K562 (cell line): ENCODE data around the gene PRRX1. TPM values are rescaled to one million over a fixed set of nuclear protein-coding genes. Genes with fewer than 3 reads are reported as not detected.

Source experiments
- ATAC-seq: fragments of 200-7000 bp; cut with Tn5 transposase; 3 replicates; pipeline ENCODE4 v1.9.1; 2020; ENCODE audit warnings: moderate library complexity
- BruUV-seq: library from RNA; stranded (reverse); fragments of 400-500 nt; replicated peaks from 2 replicates; lab custom pipeline; 2021; lab: Mats Ljungman, UMichigan
- CTCF ChIA-PET: fragments of 300-600 bp; formaldehyde crosslinking; extraction: SDS; loops from one replicate; lab custom pipeline; 2021; ENCODE audit warnings: low intra/inter-chr PET ratio; lab: Yijun Ruan, JAX
- POLR2A ChIA-PET: fragments of 300-600, 350-650 bp; sonication (Branson Sonifier 250); formaldehyde crosslinking; extraction: SDS; loops from one replicate; lab custom pipeline; 2021; ENCODE audit warnings: antibody characterized with exemption, inconsistent platforms; lab: Yijun Ruan, JAX
- DNase-seq, 4 experiments: peaks; one replicate each; pipeline versions ENCODE4 v3.0.0 to v3.0.0-alpha.2; 2011 to 2018; ENCODE audit warnings: low spot score in 3 of 4, mixed read lengths in 3 of 4; ENCODE audit errors: extremely low read depth in 1 of 4
- FAIRE-seq: peaks from 2 replicates; lab custom pipeline; 2011; peaks lifted over from hg19 to GRCh38; lab: Jason Lieb, UNC
- H2AFZ ChIP-seq: 2 replicates; pipeline ENCODE4 v1.6.0; 2011; ENCODE audit warnings: low read depth, low read length, control low read depth, inconsistent platforms
- H3K27ac ChIP-seq: fragments of 200-600 bp; 3 replicates; pipeline ENCODE4 v1.8.0; 2011; ENCODE audit warnings: low read depth, mild to moderate bottlenecking, control low read depth, inconsistent platforms, low read length, moderate library complexity, mixed read lengths; ENCODE audit errors: extremely low read depth
- H3K27me3 ChIP-seq, 2 experiments: fragments of 300-600 bp in 1 of 2; 2 replicates in 1 of 2; 3 replicates in 1 of 2; pipeline versions ENCODE4 v1.6.0 to v1.8.0; 2011; ENCODE audit warnings: inconsistent platforms in 2 of 2, low read length in 2 of 2, mild to moderate bottlenecking in 1 of 2, mixed read lengths in 1 of 2, moderate library complexity in 1 of 2; ENCODE audit not compliant: control insufficient read depth in 2 of 2, insufficient read depth in 2 of 2
- H3K36me3 ChIP-seq: fragments of 300-600 bp; 3 replicates; pipeline ENCODE4 v1.8.0; 2011; ENCODE audit warnings: mild to moderate bottlenecking, low read length, inconsistent platforms; ENCODE audit not compliant: control insufficient read depth, insufficient read depth
- H3K4me1 ChIP-seq, 2 experiments: fragments of 200-600 bp in 1 of 2; replicated peaks in 1 of 2; 2 replicates in 1 of 2; 3 replicates in 1 of 2; pipeline versions ENCODE4 v1.5.1 to v1.8.0; 2011; ENCODE audit warnings: inconsistent platforms in 2 of 2, low read length in 2 of 2, mild to moderate bottlenecking in 1 of 2, mixed read lengths in 1 of 2, moderate library complexity in 1 of 2; ENCODE audit not compliant: control insufficient read depth in 2 of 2, insufficient read depth in 2 of 2
- H3K4me2 ChIP-seq: 2 replicates; pipeline ENCODE4 v1.6.1; 2011; ENCODE audit warnings: low read length, control low read depth, inconsistent platforms, mixed read lengths; ENCODE audit not compliant: insufficient read depth
- H3K4me3 ChIP-seq: fragments of 200-600 bp; sonication (generic), shearing (Covaris generic); 2 replicates; pipeline ENCODE4 v1.5.1; 2016; ENCODE audit warnings: control low read depth, inconsistent platforms
- H3K79me2 ChIP-seq: fragments of 200-600 bp; 3 replicates; pipeline ENCODE4 v1.8.0; 2011; ENCODE audit warnings: low read length, inconsistent platforms; ENCODE audit not compliant: control insufficient read depth, insufficient read depth
- H3K9ac ChIP-seq, 2 experiments: 2 replicates each; pipeline versions ENCODE4 v1.6.0 to v1.6.1; 2011; ENCODE audit warnings: low read depth in 2 of 2, low read length in 2 of 2, control low read depth in 1 of 2, inconsistent platforms in 1 of 2, mild to moderate bottlenecking in 1 of 2, mixed read lengths in 1 of 2; ENCODE audit not compliant: insufficient read depth in 1 of 2
- H3K9me1 ChIP-seq: one replicate; pipeline ENCODE4 v1.6.0; 2011; ENCODE audit warnings: inconsistent platforms, mild to moderate bottlenecking, low read length, moderate library complexity; ENCODE audit not compliant: control insufficient read depth, insufficient read depth
- H3K9me3 ChIP-seq: replicated peaks from 2 replicates; pipeline ENCODE4 v1.5.1; 2011; ENCODE audit warnings: low read depth, low read length, inconsistent platforms; ENCODE audit not compliant: control insufficient read depth, insufficient read depth
- H4K20me1 ChIP-seq: replicated peaks from 2 replicates; pipeline ENCODE4 v1.6.1; 2011; ENCODE audit warnings: low read length, inconsistent platforms, mixed read lengths; ENCODE audit not compliant: control insufficient read depth, insufficient read depth
- BRD9 ChIP-seq: fragments of 450-650 bp; IDR thresholded peaks from 2 replicates; pipeline ENCODE4 v1.6.1; 2018; ENCODE audit warnings: low read depth; ENCODE audit not compliant: partially characterized antibody
- FOXP4 ChIP-seq: sonication (generic); formaldehyde crosslinking; IDR thresholded peaks from 2 replicates; pipeline ENCODE4 v1.8.0; 2022; ENCODE audit warnings: mild to moderate bottlenecking, missing genetic modification reagents, borderline replicate concordance
- GMEB1 ChIP-seq: fragments of 250-450 bp; sonication (Bioruptor Pico); IDR thresholded peaks from 2 replicates; pipeline ENCODE4 v1.4.0; 2020; ENCODE audit warnings: mild to moderate bottlenecking
- KAT7 ChIP-seq: sonication (generic); formaldehyde crosslinking; IDR thresholded peaks from 2 replicates; pipeline ENCODE4 v1.8.0; 2022; ENCODE audit warnings: missing genetic modification reagents, mild to moderate bottlenecking, borderline replicate concordance
- MCM7 ChIP-seq, 2 experiments: fragments of 450-650 bp; IDR thresholded peaks; 2 replicates each; pipeline ENCODE4 v1.6.1; 2016 to 2018
- NR3C1 ChIP-seq: sonication (generic); formaldehyde crosslinking; IDR thresholded peaks from 2 replicates; pipeline ENCODE4 v1.8.1; 2022; ENCODE audit warnings: missing genetic modification reagents
- POLR2G ChIP-seq: fragments of 200-400 bp; formaldehyde crosslinking; IDR thresholded peaks from 2 replicates; pipeline ENCODE4 v1.6.1; 2017; ENCODE audit warnings: low read depth, mild to moderate bottlenecking, antibody characterized with exemption, low read length, moderate library complexity
- RBFOX2 ChIP-seq: fragments of 200-400 bp; formaldehyde crosslinking; IDR thresholded peaks from 2 replicates; pipeline ENCODE4 v1.6.1; 2017; ENCODE audit warnings: low read depth, mild to moderate bottlenecking, low read length, moderate library complexity
- SIN3B ChIP-seq: fragments of 450-650 bp; IDR thresholded peaks from 2 replicates; pipeline ENCODE4 v1.6.1; 2017; ENCODE audit warnings: low read depth, mild to moderate bottlenecking, moderate library complexity
- THRA ChIP-seq: fragments of 450-650 bp; IDR thresholded peaks from 2 replicates; pipeline ENCODE4 v1.6.1; 2017; ENCODE audit warnings: mild to moderate bottlenecking, moderate library complexity
- ZNF644 ChIP-seq: fragments of 200-800 bp; sonication (Bioruptor generic); IDR thresholded peaks from 2 replicates; pipeline ENCODE4 v1.6.1; 2016; ENCODE audit warnings: low read depth, missing genetic modification characterization, missing compliant biosample characterization
- WGBS: fragments of 100-300 bp; shearing (Covaris generic); methylation state at CpG from one replicate; pipeline ENCODE4 v1.1.6; 2016; ENCODE audit warnings: low coverage, mixed read lengths; ENCODE audit not compliant: insufficient coverage; ENCODE audit errors: missing lambda C conversion rate; 5-methylcytosine and 5-hydroxymethylcytosine counted together
- in situ Hi-C: fragments of 300-500 bp; cut with MboI; formaldehyde crosslinking; loops from 4 replicates; pipeline ENCODE4 v1.15.0; 2018; ENCODE audit warnings: inconsistent platforms, mixed read lengths
- intact Hi-C: fragments of 100-400 bp; cut with micrococcal nuclease; formaldehyde crosslinking; loops from 2 replicates; pipeline ENCODE4 v1.14.2; 2022
- polyA plus RNA-seq, 8 experiments: library from polyadenylated mRNA; depleted of rRNA in 4 of 8; stranded (reverse) in 5 of 8; unstranded in 3 of 8; fragments of >200 nt; fragmentation: Nextera tagmentation in 2 of 8; fragmentation: Illumina TruSeq in 1 of 8; extraction: Ambion mirVana in 2 of 8; extraction: Trizol in 1 of 8; gene quantifications; 2 replicates each; pipeline versions ENCODE4 v1.2.1 to v1.2.3, GENCODE V29; 2011 to 2014; ENCODE audit warnings: inconsistent platforms in 1 of 8, missing spikeins in 1 of 8
- total RNA-seq, 7 experiments: library from RNA; depleted of rRNA in 6 of 7; stranded (reverse); fragments of >200 nt in 6 of 7; fragmentation: Illumina TruSeq in 2 of 7; extraction: Trizol in 2 of 7; gene quantifications; 2 replicates each; pipeline versions ENCODE4 v1.2.1 to v1.2.3, GENCODE V29; 2011 to 2021; ENCODE audit warnings: low replicate concordance in 1 of 7

The PRRX1 gene
- total and polyA plus RNA-seq, 9 of the 15 experiments (the other 6 are each of a cell fraction or from before 2014, with no cell fraction given), result not detected

- no peak for TF ChIP-seq RBFOX2
Observed at GRCh38 chr1:170662561-170663403, 1.1 kb upstream of the PRRX1 start (continued).

GRCh38 chr1:170663404-170664092, 383 bp upstream of the PRRX1 start:
- Histone ChIP-seq H3K79me2 (no peaks in the 10 kb centered on the region), H3K4me1 (peaks cover 0 to 10% of the 10 kb centered on the region in 2 experiments; a peak in 2 of 5 replicates), H4K20me1 (no peaks in the 10 kb centered on the region), H3K27me3 (peaks cover 47 to 73% of the 10 kb centered on the region in 2 experiments; a peak in 4 of 5 replicates), H3K9me3 (no peaks in the 10 kb centered on the region), H3K4me3 (no peak overlapping the region), H3K4me2 (no peak overlapping the region), H3K9ac (no peak overlapping the region), H3K27ac (no peak overlapping the region), H2AFZ (no peak overlapping the region), H3K36me3 (no peaks in the 10 kb centered on the region), H3K9me1 (no peaks in the 10 kb centered on the region)
- DNase-seq, result no peak
- no peak for ATAC-seq
- FAIRE-seq, result no peak
- in situ Hi-C loops, result no loop called here
- POLR2A ChIA-PET, result interaction anchor here (0.6 kb wide), 1 partner anchor 550 kb away, joined by 3 read pairs; no protein-coding TSS in a partner anchor
- no TSS peak for BruUV-seq
- CTCF ChIA-PET, result no interaction called here
- intact Hi-C loops, result no loop called here
- 16% methylated on average over 12 of the region's 12 CpGs for WGBS
- TF ChIP-seq GMEB1 (CRISPR knock-in tag) (no peak), KAT7 (CRISPR knock-in tag) (no peak), ZNF644 (tag) (no peak), SIN3B (no peak), FOXP4 (CRISPR knock-in tag) (no peak), THRA (no peak), BRD9 (no peak), MCM7 (IDR thresholded peaks at IDR 0.05) (no peak), NR3C1 (CRISPR knock-in tag) (no peak), POLR2G (no peak)
